ENCODE measurements around the gene ZNF366.
"Not testable (repeated sequence)": the region's sequence is repeated elsewhere in the genome, so short reads cannot be mapped to it uniquely, and the experiment has no call there.

Gene ZNF366

DNA sequence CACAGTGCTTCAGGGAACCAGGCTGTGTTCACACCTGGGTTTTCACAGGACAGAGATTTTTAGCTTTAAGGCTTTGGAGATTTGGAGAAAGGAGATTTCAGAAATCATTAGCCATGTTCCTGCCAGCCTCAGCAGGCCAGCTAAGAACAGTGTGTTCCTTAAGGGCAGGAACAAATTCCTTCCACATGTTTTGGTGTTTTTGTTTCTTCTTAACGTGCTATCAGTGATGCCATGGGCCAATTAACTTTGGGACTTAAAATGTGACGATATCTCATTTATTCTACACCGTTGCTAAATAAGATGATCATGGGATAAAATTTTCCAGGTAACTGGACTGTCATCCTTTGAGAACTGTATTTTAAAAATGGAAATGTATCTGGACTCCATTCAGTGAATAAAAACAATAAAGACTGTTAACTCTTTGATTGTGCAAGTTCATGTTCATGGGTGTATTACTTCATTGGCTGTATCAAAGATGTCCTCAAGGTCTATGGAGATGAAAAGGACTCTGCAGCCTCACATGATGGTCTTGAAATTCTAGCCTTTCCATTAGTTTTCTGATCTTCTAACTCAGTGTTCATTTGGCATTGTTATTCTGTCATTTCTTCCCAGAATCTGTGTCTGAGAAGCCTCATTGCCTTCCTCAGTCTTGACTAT lies 72.3 kb downstream of the ZNF366 start:
- no peak for DNase-seq

DNA sequence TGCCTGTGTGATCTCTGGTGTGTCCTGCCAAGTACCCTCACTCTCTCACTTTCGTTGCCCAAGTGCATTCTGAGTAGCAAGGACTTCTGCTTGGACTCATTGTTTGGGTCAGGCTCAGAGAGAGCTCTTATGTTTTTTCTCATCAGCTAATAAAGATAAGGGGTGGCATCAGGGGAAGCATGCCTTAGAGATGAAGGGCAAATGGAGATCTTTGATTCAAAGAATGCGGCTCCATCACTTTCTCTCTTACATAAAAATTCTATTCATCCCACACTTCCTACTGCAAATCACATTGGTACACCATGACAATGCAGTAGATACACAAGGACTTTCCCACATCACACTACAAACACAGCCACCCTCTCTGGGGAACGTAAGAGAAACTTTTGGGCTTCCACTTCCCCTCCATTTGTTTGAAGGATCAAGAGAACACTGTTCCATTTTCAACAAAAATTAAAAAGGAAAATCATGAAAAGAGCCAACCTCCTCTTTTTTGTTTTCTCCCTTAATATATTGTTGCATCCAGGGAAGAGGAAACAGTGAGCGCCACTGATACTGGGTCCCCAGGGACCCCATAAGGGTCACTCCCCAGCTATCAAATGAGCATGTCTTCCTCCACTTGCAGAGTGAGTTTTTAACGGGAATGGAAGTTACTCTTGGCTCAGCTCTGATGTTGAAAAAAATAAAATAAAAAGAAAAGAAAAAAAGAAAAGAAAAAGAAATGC lies 73.0 kb downstream of the ZNF366 start:
- DNase-seq, result no peak

- DNase-seq, result no peak
Observed at GRCh38 chr5:72433522-72433921, 73.7 kb downstream of the ZNF366 start.

- DNase-seq, result no peak
Observed at GRCh38 chr5:72428669-72429068, 78.5 kb downstream of the ZNF366 start.

- DNase-seq, result no peak
Observed at GRCh38 chr5:72427488-72428437, 79.4 kb downstream of the ZNF366 start.

DNA sequence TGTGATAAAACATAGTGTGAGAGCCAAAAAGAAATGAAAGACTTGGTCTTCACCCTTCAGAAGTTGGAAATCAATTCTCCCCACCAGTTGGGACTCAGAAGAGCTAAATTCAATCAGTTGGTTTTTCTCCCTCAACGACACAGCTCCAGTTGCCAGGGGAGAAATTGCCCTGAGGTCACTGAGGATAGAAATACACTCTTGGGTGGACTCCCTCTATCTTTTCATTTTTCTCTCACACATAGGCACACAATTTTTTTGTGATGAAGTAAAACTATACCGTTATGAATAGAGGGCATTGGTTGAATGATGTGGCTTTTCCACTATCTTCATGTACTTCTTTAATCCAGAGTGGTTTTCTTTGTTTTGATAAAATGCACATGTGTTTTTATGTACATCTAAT lies 80.2 kb downstream of the ZNF366 start:
- no peak for DNase-seq

DNA sequence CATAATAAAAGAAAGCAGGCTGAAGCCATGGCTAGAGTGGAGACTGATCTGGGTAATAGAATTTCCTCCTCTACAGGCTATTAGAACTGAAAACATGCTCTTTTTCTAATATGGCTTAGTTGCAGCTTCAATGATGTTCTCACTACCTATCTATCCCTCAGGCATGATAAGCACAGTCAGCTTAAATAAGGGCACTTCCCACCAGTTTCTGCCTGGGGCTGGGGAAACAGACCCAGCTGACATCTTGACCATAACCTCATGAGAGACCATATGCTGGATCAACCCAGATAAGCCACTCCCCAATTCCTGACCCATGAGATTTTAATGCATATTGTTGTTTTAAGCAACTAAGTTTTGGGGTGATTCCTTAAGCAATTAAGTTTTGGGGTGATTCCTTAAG lies 81.2 kb downstream of the ZNF366 start:
- no peak for DNase-seq

GRCh38 chr5:72418271-72418670 lies 88.9 kb downstream of the ZNF366 start:
- no peak for DNase-seq

DNA sequence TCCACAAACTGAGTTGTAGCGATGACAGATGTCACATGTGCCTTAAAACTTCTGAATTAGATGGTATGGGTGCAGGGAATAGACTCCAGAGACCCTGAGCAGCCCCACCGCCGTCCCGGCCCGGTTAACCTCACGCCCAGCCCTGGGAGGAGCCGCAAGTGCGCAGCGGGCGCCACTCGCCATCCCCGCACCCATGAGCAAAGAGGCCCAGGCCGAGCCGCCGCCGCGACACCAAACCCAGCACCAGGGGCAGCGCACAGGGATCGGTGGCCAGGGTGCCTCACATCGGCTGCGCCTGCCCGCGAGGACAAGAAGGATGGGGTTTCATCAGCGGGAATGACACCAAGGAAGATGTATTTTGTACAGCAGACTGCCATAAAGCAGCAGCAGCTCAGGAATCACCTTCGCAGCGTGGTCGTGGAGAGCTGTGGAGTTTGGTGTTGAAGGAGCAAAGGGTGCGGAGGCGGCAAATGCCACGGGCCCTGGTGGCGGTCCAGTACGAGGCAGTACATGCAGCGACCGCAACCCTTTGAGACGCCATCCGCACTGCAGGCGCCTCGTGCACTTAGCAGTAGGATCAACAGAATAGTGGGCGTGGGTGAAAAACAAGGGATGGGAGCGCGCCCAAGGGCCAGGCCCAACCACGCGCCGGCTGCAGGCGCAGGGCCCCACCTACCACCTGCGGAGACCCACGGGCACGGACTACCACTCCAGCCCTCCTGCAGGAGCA lies 89.7 kb downstream of the ZNF366 start:
- DNase-seq, result no peak

- no peak for DNase-seq
Observed at GRCh38 chr5:72415616-72416325, 91.4 kb downstream of the ZNF366 start.

GRCh38 chr5:72412283-72413055 lies 94.7 kb downstream of the ZNF366 start:
- no peak for DNase-seq

- DNase-seq, result no peak
Observed at GRCh38 chr5:72410688-72411295, 96.4 kb downstream of the ZNF366 start.

DNA sequence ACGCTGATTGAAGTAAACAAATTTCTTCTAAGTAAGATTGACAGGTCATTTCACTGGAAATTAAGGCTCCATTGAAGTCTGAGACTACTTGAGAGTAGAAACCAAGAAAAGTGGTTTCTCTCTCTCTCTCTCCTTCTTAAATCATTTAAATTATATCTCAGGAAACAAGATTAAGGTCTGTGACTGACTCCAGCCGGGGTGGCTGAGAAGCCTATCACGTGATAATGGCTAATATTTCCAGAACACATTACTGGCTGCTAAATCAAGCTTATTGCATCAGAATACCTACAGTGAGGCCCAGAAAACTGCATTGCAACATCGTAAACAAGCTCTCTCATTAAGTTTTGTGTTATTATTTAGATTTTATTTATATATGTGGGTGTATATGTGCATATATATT lies 98.6 kb downstream of the ZNF366 start:
- DNase-seq, result no peak

GRCh38 chr5:72408127-72408526 lies 99.1 kb downstream of the ZNF366 start:
- no peak for DNase-seq

GRCh38 chr5:72407541-72407940 lies 99.7 kb downstream of the ZNF366 start:
- DNase-seq, result no peak

DNA sequence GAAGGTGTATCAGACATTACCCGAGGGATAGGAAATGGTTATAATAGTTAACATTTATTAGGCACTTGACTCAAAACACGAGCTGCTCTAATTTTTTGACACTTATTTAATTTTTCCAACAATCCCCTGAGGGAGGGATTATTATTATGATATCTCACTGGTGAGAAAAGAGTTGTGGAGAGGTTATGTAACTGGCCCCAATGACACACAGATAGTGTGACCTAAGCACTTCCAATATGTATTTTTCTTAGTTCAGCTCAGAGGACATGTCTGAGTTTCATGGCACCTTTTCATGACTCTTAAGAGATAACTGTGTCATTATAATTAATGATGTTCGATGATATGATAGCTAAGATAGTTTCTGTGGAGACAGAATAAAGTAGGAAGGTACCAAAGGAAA lies 100.1 kb downstream of the ZNF366 start:
- no peak for DNase-seq

GRCh38 chr5:72404771-72405170 lies 102.4 kb downstream of the ZNF366 start:
- not testable (repeated sequence) for DNase-seq

GRCh38 chr5:72402959-72403628 lies 104.1 kb downstream of the ZNF366 start:
- no peak for DNase-seq

- DNase-seq, result no peak
Observed at GRCh38 chr5:72402381-72402890, 104.8 kb downstream of the ZNF366 start.

GRCh38 chr5:72400950-72401349 lies 106.3 kb downstream of the ZNF366 start:
- no peak for DNase-seq
